ENCODE results near the gene LHX3. TPM values are rescaled to one million over a fixed set of nuclear protein-coding genes. Genes with fewer than 3 reads are reported as not detected.

Gene LHX3
- total RNA-seq, 1 donor from 2014 or later, result not detected

DNA sequence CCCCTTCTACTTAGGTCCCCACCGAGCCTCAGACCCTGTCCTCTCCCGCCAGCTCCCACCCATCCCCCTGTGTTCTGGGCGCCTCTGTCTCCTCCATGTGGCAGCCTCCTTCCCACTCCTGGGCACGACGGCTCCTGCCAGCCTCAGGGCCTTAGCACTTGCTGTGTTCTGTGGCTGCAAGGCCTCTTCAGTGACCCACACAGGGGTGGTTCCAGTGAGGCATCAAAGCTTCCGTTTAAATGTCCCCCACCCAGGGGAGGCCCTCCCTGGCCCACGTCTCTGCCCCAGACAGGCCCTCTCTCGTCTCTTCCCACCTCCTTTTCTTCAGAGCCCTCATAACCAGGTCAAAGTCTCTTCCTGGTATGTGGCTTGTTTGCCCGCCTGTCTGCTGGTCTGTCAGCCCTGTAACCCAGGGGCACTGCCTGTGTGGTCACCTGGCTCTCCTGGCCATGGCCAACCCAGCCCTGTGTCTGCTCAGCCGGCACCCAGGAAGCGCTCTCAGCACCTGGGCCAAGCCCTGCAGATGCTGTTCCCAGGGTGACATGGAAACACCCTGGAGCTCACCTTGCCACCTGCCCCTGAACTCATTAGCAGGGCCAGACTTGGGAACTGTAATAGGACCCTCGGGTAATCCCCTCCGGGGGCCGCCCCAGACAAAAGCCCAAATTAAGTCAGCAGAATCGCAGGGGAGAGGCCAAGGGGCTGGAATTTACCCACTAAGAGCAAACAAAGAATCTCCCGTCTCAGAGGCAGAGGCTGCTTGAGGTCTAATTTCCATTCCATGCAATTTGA, 33.7 kb downstream of the LHX3 start:
- peaks cover 2% of the 10 kb centered on the region for H3K27me3 Mint-ChIP-seq
- intact Hi-C loops (cut with micrococcal nuclease), result no loop called here
- H3K36me3 Mint-ChIP-seq (ENCODE audit: low read depth), result no peaks in the 10 kb centered on the region
- no peaks in the 10 kb centered on the region for H3K9me3 Mint-ChIP-seq
- no peak overlapping the region for H3K4me3 Mint-ChIP-seq
- DNase-seq, result no peak
- no peak overlapping the region for H3K27ac Mint-ChIP-seq
- no peaks in the 10 kb centered on the region for H3K4me1 Mint-ChIP-seq

- intact Hi-C loops (cut with micrococcal nuclease), result loop anchor here (1.0 kb wide), 1 partner anchor 113 kb away; no protein-coding TSS in a partner anchor
- DNase-seq, result peak; percentile 86
- Mint-ChIP-seq H3K27ac (no peak overlapping the region), H3K36me3 (ENCODE audit: low read depth) (no peaks in the 10 kb centered on the region), H3K4me1 (no peaks in the 10 kb centered on the region), H3K4me3 (no peak overlapping the region), H3K27me3 (peaks cover 2% of the 10 kb centered on the region), H3K9me3 (no peaks in the 10 kb centered on the region)
Observed at GRCh38 chr9:136170006-136170901, 34.7 kb downstream of the LHX3 start.

GRCh38 chr9:136169495-136169894, 35.4 kb downstream of the LHX3 start:
- Mint-ChIP-seq H3K27ac (no peak overlapping the region), H3K9me3 (no peaks in the 10 kb centered on the region), H3K4me1 (no peaks in the 10 kb centered on the region), H3K4me3 (no peak overlapping the region), H3K36me3 (ENCODE audit: low read depth) (no peaks in the 10 kb centered on the region), H3K27me3 (peaks cover 4% of the 10 kb centered on the region)
- no peak for DNase-seq
- intact Hi-C loops (cut with micrococcal nuclease), result no loop called here

DNA sequence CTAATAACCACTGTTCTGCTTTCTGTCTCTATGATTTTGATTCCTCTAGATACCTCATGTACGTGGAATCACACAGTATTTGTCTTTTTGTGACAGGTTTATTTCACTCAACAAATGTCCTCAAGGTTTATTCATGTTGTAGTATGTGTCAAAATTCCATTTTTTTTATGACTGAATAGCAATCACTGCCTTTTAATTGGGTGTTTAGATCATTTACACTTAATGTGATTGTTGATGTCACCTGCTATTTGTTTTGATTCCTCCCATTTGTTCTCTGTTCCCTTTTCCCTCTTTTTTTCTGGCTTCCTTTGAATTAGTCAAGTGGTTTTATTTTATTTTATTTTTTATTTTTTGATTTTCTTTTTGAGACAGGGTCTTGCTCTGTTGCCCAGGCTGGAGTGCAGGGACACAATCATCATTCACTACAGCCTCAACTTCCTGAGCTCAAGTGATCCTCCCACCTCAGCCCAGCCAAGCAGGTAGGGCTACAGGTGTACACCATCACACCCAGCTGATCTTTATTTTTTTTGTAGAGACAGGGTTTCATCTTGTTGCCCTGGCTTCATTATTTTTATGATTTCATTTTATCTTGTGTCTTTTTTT, 41.6 kb downstream of the LHX3 start:
- DNase-seq, result no peak
- Mint-ChIP-seq H3K9me3 (no peaks in the 10 kb centered on the region), H3K36me3 (ENCODE audit: low read depth) (no peaks in the 10 kb centered on the region), H3K27ac (no peak overlapping the region), H3K4me1 (no peaks in the 10 kb centered on the region), H3K27me3 (peaks cover 5% of the 10 kb centered on the region), H3K4me3 (no peak overlapping the region)
- intact Hi-C loops (cut with micrococcal nuclease), result no loop called here

DNA sequence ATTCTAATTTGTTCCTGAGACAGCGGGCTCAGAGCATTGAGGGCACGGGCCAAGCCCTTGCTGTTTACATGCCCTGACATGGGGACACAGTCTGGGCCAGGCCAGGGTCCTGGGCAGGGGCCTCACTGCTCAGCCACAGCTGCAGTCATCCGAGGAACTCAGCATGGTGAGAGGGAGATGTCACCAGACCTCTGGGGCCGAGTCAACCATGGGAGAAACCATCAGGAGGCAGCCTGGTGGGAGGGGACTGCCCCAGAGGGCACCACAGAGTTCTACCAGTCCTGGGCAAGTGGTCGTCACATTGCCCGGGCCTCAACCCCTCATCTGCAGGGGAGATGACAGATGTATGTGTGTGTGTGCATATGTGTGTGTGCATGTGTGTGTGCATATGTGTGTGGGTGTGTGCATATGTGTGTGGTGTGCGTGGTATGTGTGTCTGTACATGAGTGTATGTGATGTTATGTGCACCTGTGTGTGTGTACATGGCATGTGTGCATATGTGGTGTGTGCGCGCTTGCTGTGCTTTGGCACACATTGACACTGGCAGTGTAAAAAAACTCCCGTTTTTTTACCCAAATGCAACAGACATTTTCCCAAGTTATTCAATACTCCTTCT, 43.8 kb downstream of the LHX3 start:
- intact Hi-C loops (cut with micrococcal nuclease), result no loop called here
- no peaks in the 10 kb centered on the region for H3K36me3 Mint-ChIP-seq (ENCODE audit: low read depth)

GRCh38 chr9:136160381-136160841, 44.5 kb downstream of the LHX3 start:
- intact Hi-C loops (cut with micrococcal nuclease), result no loop called here
- H3K9me3 Mint-ChIP-seq, result no peaks in the 10 kb centered on the region
- no peak overlapping the region for H3K27ac Mint-ChIP-seq
- no peak for DNase-seq
- H3K27me3 Mint-ChIP-seq, result peaks cover 5% of the 10 kb centered on the region
- H3K4me3 Mint-ChIP-seq, result no peak overlapping the region
- no peaks in the 10 kb centered on the region for H3K36me3 Mint-ChIP-seq (ENCODE audit: low read depth)
- H3K4me1 Mint-ChIP-seq, result no peaks in the 10 kb centered on the region

More for the DNA sequence above, 43.8 kb downstream of the LHX3 start:
- DNase-seq, result no peak
- Mint-ChIP-seq H3K9me3 (no peaks in the 10 kb centered on the region), H3K27me3 (peaks cover 5% of the 10 kb centered on the region), H3K4me3 (no peak overlapping the region), H3K27ac (no peak overlapping the region), H3K4me1 (no peaks in the 10 kb centered on the region)

DNA sequence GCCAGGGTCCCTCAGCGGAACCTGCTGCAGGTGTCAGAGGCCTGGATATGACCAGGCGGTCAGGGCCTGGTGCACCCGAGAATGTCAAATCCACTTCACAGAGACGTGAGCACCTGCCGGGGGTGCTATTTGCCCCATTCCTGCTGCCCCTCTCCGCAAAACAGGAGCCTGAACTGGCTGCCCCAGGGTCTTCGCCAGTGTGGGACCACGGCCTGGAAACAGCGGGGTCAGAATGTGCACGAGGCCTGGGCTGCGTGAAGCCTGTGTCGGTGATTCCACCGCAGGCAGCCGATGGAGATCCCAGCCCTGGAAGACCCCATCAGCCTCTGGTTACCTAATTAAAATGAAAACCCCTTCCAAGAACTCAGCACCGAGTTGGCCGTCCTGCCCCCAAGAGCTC, 45.1 kb downstream of the LHX3 start:
- H3K27ac Mint-ChIP-seq, result no peak overlapping the region
- H3K4me3 Mint-ChIP-seq, result no peak overlapping the region
- no peaks in the 10 kb centered on the region for H3K36me3 Mint-ChIP-seq (ENCODE audit: low read depth)
- intact Hi-C loops (cut with micrococcal nuclease), result no loop called here
- no peaks in the 10 kb centered on the region for H3K9me3 Mint-ChIP-seq
- DNase-seq, result no peak
- no peaks in the 10 kb centered on the region for H3K4me1 Mint-ChIP-seq
- H3K27me3 Mint-ChIP-seq, result peaks cover 3% of the 10 kb centered on the region

GRCh38 chr9:136157477-136158265, 47.3 kb downstream of the LHX3 start:
- intact Hi-C loops (cut with micrococcal nuclease), result no loop called here
- Mint-ChIP-seq H3K9me3 (no peaks in the 10 kb centered on the region), H3K36me3 (ENCODE audit: low read depth) (no peaks in the 10 kb centered on the region), H3K4me3 (no peak overlapping the region), H3K27me3 (no peaks in the 10 kb centered on the region), H3K4me1 (no peaks in the 10 kb centered on the region), H3K27ac (no peak overlapping the region)
- DNase-seq, result no peak

DNA sequence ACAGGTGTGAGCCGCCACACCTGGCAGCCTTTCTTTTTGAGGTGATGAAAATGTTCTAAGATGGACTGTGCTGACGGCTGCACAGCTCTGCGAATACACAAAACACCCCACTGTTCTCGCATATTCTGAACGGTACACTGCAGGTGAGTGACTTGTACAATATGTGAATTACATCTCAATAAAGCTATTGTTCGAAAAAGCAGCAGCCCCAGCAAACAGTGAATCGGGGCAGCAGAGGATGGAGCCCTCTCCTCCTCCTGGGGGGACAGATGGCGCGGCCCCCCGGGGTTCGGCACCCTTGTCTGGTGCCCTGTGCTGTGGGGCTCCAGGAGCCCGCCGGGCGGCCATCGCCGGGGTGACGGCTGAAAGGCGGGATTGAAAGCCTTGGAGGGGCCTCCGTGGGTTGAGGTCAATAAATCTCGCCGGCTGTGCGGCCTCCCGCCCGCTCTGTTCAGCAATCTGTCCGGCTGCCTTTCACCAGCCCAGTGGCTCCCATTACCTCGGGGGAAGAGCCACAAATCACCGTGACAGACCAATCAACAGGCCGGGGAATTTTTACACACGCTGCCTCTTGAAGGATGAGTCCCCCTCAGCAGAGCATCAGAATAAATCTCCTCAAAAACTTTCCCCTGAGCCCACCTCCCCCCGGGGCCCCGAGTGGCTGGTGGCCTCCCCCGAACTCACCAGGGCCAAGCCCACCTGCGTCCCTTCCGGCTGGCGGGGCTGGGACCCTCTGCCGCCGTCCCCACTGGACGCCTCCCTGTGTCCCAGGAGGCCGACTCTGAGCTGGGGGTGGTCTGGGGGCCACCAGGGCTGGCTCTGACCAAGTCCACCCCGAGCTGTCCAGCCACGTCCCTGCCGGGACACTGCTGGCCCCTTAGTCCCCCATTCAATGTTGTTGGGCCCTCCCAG, 48.5 kb downstream of the LHX3 start:
- Mint-ChIP-seq H3K36me3 (ENCODE audit: low read depth) (no peaks in the 10 kb centered on the region), H3K27ac (no peak overlapping the region), H3K27me3 (no peaks in the 10 kb centered on the region), H3K9me3 (no peaks in the 10 kb centered on the region), H3K4me1 (no peaks in the 10 kb centered on the region), H3K4me3 (no peak overlapping the region)
- no peak for DNase-seq
- intact Hi-C loops (cut with micrococcal nuclease), result no loop called here

DNA sequence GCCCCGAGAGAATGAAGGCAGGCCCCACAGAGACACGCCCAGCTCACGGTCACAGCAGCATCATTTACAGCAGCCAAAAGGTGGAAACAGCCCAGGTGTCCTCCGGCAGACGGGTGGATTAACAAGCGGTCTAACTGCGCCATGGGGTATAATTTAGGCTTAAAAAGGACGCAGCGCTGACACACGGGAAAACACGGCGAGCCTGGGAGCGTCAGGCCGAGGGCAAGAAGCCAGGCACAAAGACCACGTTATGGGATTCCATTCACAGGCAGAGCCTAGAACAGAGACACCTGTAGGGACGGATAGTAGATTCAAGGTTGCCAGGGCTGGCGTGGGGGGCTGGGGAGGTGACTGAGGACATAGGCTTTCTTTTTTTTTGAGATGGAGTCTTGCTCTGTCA, 49.4 kb downstream of the LHX3 start:
- Mint-ChIP-seq H3K9me3 (no peaks in the 10 kb centered on the region), H3K27ac (no peak overlapping the region), H3K4me1 (no peaks in the 10 kb centered on the region), H3K36me3 (ENCODE audit: low read depth) (no peaks in the 10 kb centered on the region), H3K27me3 (no peaks in the 10 kb centered on the region), H3K4me3 (no peak overlapping the region)
- intact Hi-C loops (cut with micrococcal nuclease), result no loop called here
- DNase-seq, result no peak

GRCh38 chr9:136154943-136155342, 50.0 kb downstream of the LHX3 start:
- H3K27ac Mint-ChIP-seq, result no peak overlapping the region
- H3K27me3 Mint-ChIP-seq, result no peaks in the 10 kb centered on the region
- no peaks in the 10 kb centered on the region for H3K4me1 Mint-ChIP-seq
- intact Hi-C loops (cut with micrococcal nuclease), result no loop called here
- no peaks in the 10 kb centered on the region for H3K36me3 Mint-ChIP-seq (ENCODE audit: low read depth)
- no peak for DNase-seq
- no peak overlapping the region for H3K4me3 Mint-ChIP-seq
- no peaks in the 10 kb centered on the region for H3K9me3 Mint-ChIP-seq

DNA sequence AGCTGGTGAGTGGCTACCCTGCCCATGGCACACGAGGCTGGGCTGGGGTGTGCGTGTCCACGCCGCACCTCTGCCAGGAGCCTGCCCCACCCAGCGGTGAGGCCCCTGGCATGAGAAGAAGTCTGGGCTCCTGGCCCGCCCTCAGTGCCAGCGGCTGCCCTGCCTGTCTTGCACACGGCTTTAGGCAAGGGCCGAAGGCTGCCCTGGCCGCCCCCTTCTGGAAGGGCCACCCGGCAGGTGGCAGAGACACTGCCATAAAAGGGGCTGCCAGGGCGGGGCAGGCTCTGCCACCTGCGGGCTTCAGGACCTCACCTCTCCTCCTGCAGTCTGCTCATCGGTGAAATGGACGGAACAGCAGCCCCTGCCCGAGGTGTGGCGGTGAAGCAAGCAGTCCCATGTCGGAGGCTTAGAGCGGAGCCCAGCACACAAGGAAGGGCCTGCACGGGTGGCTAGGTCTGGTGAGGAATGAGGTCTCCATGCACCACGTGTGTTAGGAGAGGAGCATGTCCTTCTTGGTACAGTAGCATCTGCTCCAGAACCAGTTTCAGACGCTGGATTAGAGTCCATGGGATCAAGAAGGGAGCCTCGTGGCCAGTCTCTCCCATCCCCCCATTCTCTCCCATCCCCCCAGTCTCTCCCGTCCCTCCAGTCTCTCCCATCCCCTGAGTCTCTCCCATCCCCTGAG, 51.4 kb downstream of the LHX3 start:
- H3K4me1 Mint-ChIP-seq, result no peaks in the 10 kb centered on the region
- no peaks in the 10 kb centered on the region for H3K27me3 Mint-ChIP-seq
- no peaks in the 10 kb centered on the region for H3K36me3 Mint-ChIP-seq (ENCODE audit: low read depth)
- H3K27ac Mint-ChIP-seq, result no peak overlapping the region
- no peak overlapping the region for H3K4me3 Mint-ChIP-seq
- intact Hi-C loops (cut with micrococcal nuclease), result no loop called here
- H3K9me3 Mint-ChIP-seq, result no peaks in the 10 kb centered on the region
- DNase-seq, result no peak

Measured in activated CD4-positive, alpha-beta T cell treated with anti-CD3 and anti-CD28 coated beads, Interleukin-2, amount 10 ng/mL, durations not matched to agents 24 days and 14 days (primary cell).